Activated B cell treated with CpG ODN at 0.5 μM for 24 hours (primary cell): ENCODE data around the gene MAPK10. TPM values are rescaled to one million over a fixed set of nuclear protein-coding genes. Genes with fewer than 3 reads are reported as not detected.

ENCODE experiments used
- ATAC-seq: fragments of 200-7000 bp; cut with Tn5 transposase; one replicate; pipeline ENCODE4 v1.10.0; 2021; ENCODE audit warnings: low read depth, mild to moderate bottlenecking, moderate library complexity
- CTCF ChIA-PET: fragments of 350-600 bp; sonication (Branson Sonifier 250); formaldehyde crosslinking; loops from one replicate; lab custom pipeline; 2021; ENCODE audit warnings: antibody characterized with exemption; lab: Charles Lee
- POLR2A ChIA-PET: fragments of 350-600 bp; sonication (Branson Sonifier 250); formaldehyde crosslinking; loops from one replicate; lab custom pipeline; 2021; ENCODE audit warnings: antibody characterized with exemption; lab: Charles Lee
- DNase-seq: peaks from one replicate; pipeline ENCODE4 v3.0.0; 2022
- H3K27ac Mint-ChIP-seq: one replicate; pipeline ENCODE4 v1.8.0; 2020; ENCODE audit warnings: mixed read lengths
- H3K27me3 Mint-ChIP-seq: one replicate; pipeline ENCODE4 v1.8.0; 2021; ENCODE audit warnings: mixed read lengths
- H3K36me3 Mint-ChIP-seq: one replicate; pipeline ENCODE4 v1.8.0; 2021; ENCODE audit warnings: low read depth, mixed read lengths
- H3K4me1 Mint-ChIP-seq: one replicate; pipeline ENCODE4 v1.8.0; 2021; ENCODE audit warnings: mixed read lengths
- H3K4me3 Mint-ChIP-seq: one replicate; pipeline ENCODE4 v1.8.0; 2020; ENCODE audit warnings: mild to moderate bottlenecking, mixed read lengths
- H3K9me3 Mint-ChIP-seq: one replicate; pipeline ENCODE4 v1.8.0; 2020; ENCODE audit warnings: mixed read lengths
- CTCF ChIP-seq: fragments of 200-600 bp; IDR thresholded peaks from one replicate; pipeline ENCODE4 v1.8.0; 2022; ENCODE audit warnings: antibody characterized with exemption, mild to moderate bottlenecking
- intact Hi-C: fragments of 100-400 bp; cut with micrococcal nuclease; formaldehyde crosslinking; loops from one replicate; pipeline ENCODE4 v1.15.1; 2024
- total RNA-seq: library from RNA; stranded (reverse); gene quantifications from 2 replicates; pipeline ENCODE4 v1.2.3, GENCODE V29; 2022

Gene MAPK10
- total RNA-seq, 1 donor from 2014 or later = 0.75 TPM

- TF ChIP-seq CTCF = no peak
- DNase-seq = no peak
- ATAC-seq = no peak
- CTCF ChIA-PET = no interaction called here
- no peaks in the 10 kb centered on the region for H3K27me3 Mint-ChIP-seq
- H3K4me1 Mint-ChIP-seq = no peaks in the 10 kb centered on the region
- no peak overlapping the region for H3K27ac Mint-ChIP-seq
- H3K4me3 Mint-ChIP-seq = no peak overlapping the region
- H3K9me3 Mint-ChIP-seq = no peaks in the 10 kb centered on the region
- no peaks in the 10 kb centered on the region for H3K36me3 Mint-ChIP-seq
- intact Hi-C loops = loop anchor here (5.0 kb wide), 1 partner anchor 1139 kb away; no protein-coding TSS in a partner anchor
- POLR2A ChIA-PET = no interaction called here
Measured at GRCh38 chr4:86221002-86221401, 138.9 kb downstream of the MAPK10 start.

- Mint-ChIP-seq H3K4me3 (no peak overlapping the region), H3K4me1 (no peaks in the 10 kb centered on the region), H3K27me3 (no peaks in the 10 kb centered on the region), H3K27ac (no peak overlapping the region), H3K9me3 (peaks cover 2% of the 10 kb centered on the region), H3K36me3 (no peaks in the 10 kb centered on the region)
- no peak for TF ChIP-seq CTCF
- intact Hi-C loops = loop anchor here (5.0 kb wide), 1 partner anchor 1138 kb away; no protein-coding TSS in a partner anchor
- ChIA-PET POLR2A (no interaction called here), CTCF (no interaction called here)
- DNase-seq = no peak
- no peak for ATAC-seq
Measured at GRCh38 chr4:86220121-86220520, 139.7 kb downstream of the MAPK10 start.

- no peaks in the 10 kb centered on the region for H3K4me1 Mint-ChIP-seq
- no peak overlapping the region for H3K4me3 Mint-ChIP-seq
- intact Hi-C loops = no loop called here
- TF ChIP-seq CTCF = no peak
- no peaks in the 10 kb centered on the region for H3K36me3 Mint-ChIP-seq
- POLR2A ChIA-PET = no interaction called here
- no peaks in the 10 kb centered on the region for H3K27me3 Mint-ChIP-seq
- no peak overlapping the region for H3K27ac Mint-ChIP-seq
- no peak for ATAC-seq
- DNase-seq = no peak
- CTCF ChIA-PET = no interaction called here
- peaks cover 9% of the 10 kb centered on the region for H3K9me3 Mint-ChIP-seq
Measured at GRCh38 chr4:86218746-86219473, 140.9 kb downstream of the MAPK10 start.

GRCh38 chr4:86203176-86203575 lies 156.7 kb downstream of the MAPK10 start:
- no peak overlapping the region for H3K27ac Mint-ChIP-seq
- intact Hi-C loops = no loop called here

GRCh38 chr4:86185659-86186058 lies 174.2 kb downstream of the MAPK10 start:
- H3K36me3 Mint-ChIP-seq = no peaks in the 10 kb centered on the region
- CTCF ChIA-PET = no interaction called here
- DNase-seq = no peak
- H3K4me1 Mint-ChIP-seq = no peaks in the 10 kb centered on the region
- POLR2A ChIA-PET = no interaction called here
- no peak overlapping the region for H3K27ac Mint-ChIP-seq
- peaks cover 2% of the 10 kb centered on the region for H3K27me3 Mint-ChIP-seq
- TF ChIP-seq CTCF = no peak
- no peak overlapping the region for H3K4me3 Mint-ChIP-seq
- intact Hi-C loops = no loop called here
- ATAC-seq = no peak
- peaks cover 10% of the 10 kb centered on the region for H3K9me3 Mint-ChIP-seq

More at GRCh38 chr4:86203176-86203575, 156.7 kb downstream of the MAPK10 start:
- Mint-ChIP-seq H3K27me3 (no peaks in the 10 kb centered on the region), H3K36me3 (no peaks in the 10 kb centered on the region), H3K4me1 (no peaks in the 10 kb centered on the region), H3K4me3 (no peak overlapping the region), H3K9me3 (no peaks in the 10 kb centered on the region)
- ChIA-PET POLR2A (no interaction called here), CTCF (no interaction called here)
- DNase-seq (no peak), ATAC-seq (no peak)
- TF ChIP-seq CTCF = no peak
